Fibroblast of upper back skin (primary cell): Measurements from ENCODE around the gene ULK1.
"Not testable (repeated sequence)": the region's sequence is repeated elsewhere in the genome, so short reads cannot be mapped to it uniquely, and the experiment has no call there.

Source experiments
- DNase-seq: peaks from one replicate; pipeline ENCODE4 v3.0.0-alpha.2; 2013

ULK1 gene

GRCh38 chr12:131862084-131862441, 32.4 kb upstream of the ULK1 start:
- DNase-seq, result no peak

- DNase-seq, result no peak
Observed at GRCh38 chr12:131862600-131862993, 31.8 kb upstream of the ULK1 start.

- peak; percentile 39 for DNase-seq
Observed at GRCh38 chr12:131862994-131863710, 31.3 kb upstream of the ULK1 start.

DNA sequence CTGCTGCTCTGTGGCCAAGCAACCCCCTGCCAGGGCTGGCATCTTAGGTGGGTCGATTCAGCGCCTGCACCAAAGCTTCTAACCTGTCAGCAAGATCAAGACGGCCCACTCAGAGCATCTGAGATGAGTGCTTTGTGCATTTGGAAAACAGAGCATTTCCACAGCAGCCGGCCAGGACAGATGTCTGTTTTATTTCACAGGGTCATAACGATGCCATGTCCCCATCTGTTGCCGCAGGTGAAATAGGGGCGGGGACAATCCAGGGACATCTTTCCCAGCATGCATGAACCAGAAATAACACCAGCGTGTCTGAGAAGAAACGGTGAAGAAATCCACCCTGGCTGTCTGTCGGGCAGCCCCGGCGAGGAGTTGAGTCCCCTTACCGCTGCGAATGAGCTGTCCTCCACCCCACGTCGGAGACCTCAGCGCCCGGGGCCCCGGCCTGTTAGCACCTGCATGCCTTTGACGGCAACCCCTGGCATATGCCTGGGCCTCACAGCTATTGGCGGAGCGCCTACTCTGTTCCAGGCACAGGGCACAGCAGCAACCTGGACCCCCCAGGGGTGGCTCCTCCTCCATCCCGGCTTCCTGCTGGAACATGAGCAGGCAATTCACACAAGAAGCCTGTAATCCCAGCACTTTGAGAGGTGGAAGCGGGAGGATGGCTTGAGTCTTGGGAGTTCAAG, 30.6 kb upstream of the ULK1 start:
- no peak for DNase-seq

GRCh38 chr12:131864469-131864868, 30.0 kb upstream of the ULK1 start:
- no peak for DNase-seq

DNA sequence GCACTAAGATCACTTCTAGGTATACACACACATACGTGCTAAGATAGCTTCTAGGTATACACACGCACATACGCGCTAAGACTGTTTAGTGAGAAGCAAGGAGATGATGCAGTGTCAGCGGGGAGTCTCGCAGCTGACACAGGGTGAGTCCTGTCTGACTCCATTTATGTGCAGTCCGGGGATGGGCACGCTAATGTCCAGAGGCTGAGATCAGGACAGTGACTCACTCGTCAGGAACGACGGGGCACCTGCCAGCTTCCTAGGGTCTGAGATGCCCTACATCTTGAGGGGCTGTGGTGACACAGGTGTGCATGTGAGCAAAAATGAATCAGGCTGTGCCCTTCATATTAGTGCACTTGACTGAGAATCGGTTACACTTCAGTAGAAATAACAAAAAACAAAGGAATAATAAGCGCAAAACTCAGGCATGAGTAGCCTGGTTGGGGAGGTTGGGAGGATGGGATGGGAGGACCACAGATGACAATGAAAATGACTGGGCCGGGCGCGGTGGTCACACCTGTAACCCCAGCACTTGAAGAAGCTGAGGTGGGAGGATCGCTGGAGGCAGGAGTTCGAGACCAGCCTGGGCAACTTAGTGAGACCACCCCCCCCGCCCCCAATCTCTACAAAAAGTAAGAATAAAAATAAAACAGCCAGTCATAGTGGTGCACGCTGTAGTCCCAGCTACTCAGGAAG, 29.1 kb upstream of the ULK1 start:
- no peak for DNase-seq

GRCh38 chr12:131867471-131867870, 27.0 kb upstream of the ULK1 start:
- DNase-seq, result no peak

DNA sequence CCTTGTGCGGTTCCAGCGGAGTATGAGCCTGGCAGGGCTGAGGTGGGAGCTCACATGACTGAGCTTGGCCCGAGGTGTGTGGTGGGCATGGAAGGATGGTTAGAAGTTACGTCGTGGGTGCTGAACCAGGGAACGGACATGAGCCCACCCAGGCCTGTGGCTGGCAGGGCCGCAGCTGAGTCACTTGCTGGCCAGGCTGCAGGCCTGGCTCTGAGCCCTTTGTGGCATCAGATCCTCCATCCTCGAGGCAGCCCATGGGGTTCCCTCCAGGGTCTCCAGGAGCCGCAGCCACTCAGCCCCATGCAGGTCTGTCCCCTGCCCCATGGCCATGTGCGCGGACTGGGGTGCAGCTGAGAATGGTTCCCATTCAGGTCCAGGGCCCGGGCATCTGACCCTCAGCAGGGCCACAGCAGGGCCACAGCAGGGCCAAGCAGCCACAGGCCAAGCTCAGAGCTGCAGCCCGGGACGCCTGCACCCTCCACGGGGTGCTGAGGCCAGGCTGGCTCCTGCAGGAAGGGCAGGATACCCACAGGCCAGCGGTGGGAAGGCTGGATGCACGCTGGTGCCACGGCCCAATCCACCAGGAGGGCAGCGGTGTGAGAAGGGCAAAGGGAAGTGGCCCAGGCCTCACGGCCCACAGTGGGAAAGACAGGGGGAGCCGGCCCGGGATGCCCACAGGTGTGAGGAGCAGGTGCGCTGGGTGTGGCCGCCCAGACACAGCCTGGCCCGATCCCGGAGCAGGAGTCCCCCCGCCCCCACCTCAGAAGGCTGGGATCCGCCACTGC, 26.3 kb upstream of the ULK1 start:
- no peak for DNase-seq

GRCh38 chr12:131869871-131870418, 24.5 kb upstream of the ULK1 start:
- peak; percentile 55 for DNase-seq

DNA sequence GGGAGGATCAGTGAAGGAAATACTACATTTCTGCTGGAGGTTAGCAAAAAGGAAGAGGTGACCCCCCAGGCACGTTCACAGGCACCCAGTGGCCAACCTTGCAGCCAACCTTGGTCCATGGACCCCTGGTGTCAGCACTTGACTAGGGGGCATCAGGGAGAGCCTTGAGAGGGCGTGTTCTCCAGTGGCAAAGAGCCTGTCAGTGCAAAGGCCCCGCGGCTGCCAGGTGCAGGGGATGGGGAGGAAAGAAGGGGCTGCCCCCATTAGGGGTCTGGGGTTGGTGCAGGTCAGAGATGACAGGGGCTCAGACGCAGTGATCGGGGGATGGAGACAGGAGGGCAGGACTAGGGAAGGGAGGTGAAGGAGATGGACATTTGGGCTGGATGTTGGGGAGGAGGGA, 22.7 kb upstream of the ULK1 start:
- no peak for DNase-seq

DNA sequence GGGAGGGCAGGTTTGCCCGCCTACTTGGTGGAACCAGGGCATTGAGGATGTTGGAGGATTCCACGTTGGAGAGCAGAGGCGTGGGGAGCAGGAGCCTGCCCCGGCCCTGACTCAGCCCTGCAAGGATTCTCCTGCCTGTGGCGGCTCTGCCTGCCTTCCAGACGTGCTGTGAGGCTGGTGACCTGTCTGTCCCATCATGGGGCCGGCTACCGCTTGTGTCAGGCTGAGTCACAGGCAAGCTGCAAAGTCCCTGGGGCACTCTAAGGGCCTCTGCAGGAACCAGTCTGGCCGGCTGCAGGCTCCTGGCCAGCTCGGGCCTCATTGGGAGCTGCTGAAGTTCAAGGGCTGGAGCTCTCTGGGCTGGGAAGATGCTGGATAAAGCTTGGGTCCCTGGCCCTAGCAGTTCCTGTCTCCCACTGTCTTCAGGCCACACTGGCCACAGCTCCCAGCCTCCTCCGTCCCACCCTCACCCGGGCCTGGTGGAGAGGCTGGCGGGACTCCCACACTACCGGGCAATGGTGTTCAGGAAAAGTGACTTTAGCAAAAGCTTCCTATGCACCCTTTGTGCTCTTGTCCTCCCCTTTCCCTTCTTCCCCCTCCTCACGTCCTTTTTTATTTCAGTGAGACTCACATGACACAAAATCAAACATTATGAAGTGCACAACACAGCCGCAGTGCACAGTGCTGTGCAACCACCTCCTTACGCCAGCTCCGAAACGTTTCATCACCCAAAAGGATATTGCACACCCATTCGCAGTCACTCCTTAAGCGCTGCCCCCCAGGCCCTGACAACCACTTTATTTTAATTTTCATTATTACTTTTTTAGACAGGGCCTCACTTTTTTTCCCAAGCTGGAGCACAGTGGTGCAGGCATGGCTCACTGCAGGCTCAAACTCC, 22.0 kb upstream of the ULK1 start:
- peak; percentile 65 for DNase-seq

GRCh38 chr12:131873293-131873692, 21.1 kb upstream of the ULK1 start:
- DNase-seq, result no peak

DNA sequence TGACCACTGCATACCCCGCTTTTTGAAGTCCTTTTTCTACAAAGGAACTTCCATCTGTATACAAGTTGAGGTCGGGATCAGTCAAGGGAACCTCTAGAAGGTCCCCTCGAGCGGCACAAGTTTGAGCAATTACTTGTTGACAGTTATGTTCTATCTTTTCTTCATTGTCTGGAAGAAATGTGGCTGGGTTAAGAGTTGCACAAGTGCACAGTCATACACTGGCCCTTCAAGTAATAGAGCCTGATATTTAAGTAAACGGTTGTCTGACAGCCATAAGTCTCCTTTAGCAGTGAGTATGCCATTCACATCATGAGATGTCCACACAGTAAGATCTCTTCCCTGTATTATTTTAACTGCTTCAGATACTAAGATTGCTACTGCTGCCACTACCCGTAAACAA, 19.4 kb upstream of the ULK1 start:
- not testable (repeated sequence) for DNase-seq

DNA sequence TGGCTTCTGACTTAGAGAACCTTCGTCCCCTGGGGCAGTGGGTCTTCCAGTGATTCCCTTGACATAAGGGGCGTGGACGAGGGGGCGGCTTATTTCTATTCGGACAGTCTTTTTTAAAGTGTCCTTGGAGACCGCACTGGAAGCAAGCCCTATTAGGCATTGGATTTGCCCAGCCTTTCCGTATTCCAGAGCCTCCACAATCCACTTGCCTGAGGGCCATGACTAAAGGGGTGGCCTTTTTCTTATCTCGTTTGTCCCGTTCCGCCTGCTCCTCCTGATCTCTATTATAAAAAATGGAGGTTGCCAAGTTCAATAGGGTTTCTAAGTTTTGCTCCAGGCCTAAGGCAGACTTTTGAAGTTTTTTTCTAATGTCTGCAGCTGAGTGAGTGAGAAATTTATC, 17.2 kb upstream of the ULK1 start:
- DNase-seq, result not testable (repeated sequence)

DNA sequence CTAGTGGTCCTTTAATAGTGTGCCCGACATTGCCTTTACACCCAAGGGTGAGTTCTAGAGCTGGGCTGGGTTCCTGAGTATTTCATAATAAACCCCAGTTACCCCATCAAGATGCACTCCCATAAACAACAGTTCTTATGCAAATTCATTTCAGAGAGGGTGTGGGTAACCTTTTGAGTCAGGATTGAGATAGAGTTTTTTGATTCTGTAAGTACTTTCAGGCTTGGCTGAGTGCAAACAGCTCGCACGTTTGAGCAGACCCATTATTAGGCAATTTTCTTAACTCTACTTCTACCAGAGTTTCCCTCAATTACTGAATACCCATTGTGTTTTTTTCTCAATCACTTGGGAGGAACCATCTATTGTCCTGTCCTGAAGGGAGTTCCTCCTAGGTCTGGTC, 16.0 kb upstream of the ULK1 start:
- DNase-seq, result not testable (repeated sequence)

DNA sequence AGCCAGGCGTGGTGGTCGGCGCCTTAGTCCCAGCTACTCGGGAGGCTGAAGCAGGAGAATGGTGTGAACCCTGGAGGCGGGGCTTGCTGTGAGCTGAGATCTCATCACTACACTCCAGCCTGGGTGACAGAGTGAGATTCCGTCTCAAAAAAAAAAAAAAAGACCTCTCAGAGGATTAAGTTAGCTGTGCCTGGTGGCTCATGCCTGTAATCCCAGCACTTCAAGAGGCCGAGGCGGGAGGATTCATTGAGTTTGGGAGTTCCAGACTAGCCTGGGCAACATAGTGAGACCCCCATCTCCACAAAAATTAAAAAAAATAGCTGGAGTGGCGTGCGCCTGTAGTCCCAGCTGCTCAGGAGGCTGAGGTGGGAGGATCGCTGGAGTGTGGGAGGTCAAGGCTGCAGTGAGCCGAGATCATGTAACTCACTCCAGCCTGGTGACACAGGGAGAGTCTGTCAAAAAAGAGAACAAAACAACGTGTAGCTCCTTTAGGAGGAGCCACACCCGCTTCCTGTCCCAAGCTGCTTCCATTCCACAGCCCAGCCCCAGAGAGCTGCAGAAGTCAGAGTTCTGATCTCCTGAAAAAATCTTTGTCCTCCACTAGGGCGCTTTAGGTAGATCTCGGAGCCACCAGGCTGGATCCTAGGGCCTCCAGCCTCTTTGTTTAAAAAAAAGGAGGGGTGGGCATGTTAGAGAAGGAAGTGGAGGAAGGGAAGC, 11.5 kb upstream of the ULK1 start:
- DNase-seq, result no peak

- DNase-seq, result no peak
Observed at GRCh38 chr12:131883521-131883900, 10.9 kb upstream of the ULK1 start.

- DNase-seq, result not testable (repeated sequence)
Observed at GRCh38 chr12:131885076-131885475, 9.3 kb upstream of the ULK1 start.

DNA sequence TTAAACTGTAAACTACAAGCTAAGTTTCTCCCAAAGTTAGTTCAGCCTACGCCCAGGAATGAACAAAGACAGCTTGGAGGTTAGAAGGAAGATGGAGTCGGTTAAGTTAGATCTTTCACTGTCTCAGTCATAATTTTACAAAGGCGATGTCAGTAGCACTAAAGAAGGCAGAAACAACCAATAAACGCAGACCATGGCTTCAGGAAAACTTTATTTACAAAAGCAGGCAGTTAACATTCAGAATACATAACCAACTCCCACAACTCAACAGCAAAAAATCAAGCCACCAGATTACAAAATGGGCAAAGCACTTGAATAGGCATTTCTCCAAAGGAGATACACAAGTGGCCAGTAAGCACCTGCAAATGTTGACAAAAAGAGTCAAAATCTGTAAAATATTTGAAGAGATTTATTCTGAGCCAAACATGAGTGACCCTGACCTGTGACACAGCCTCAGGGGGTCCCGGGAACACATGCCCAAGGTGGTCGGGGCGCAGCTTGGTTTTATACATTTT, 8.8 kb upstream of the ULK1 start:
- no peak for DNase-seq

- not testable (repeated sequence) for DNase-seq
Observed at GRCh38 chr12:131891722-131892121, 2.7 kb upstream of the ULK1 start.
